ENCODE results near the gene PAX8.

- no peak for TF ChIP-seq CTCF (IDR thresholded peaks at IDR 0.05)
- no peak for TF ChIP-seq POLR2AphosphoS5 (IDR thresholded peaks at IDR 0.05)
Measured at GRCh38 chr2:113276216-113276760, 2.4 kb downstream of the PAX8 start.

Data from gastroesophageal sphincter (tissue), 3 donors.